GM19238 (cell line): ENCODE measurements around the gene DOHH.
"Not testable (repeated sequence)": the region's sequence is repeated elsewhere in the genome, so short reads cannot be mapped to it uniquely, and the experiment has no call there.

Source experiments
- DNase-seq: peaks from one replicate; pipeline ENCODE4 v3.0.0; 2011; ENCODE audit warnings: low spot score; ENCODE audit not compliant: insufficient read length

DOHH gene

GRCh38 chr19:3534375-3535234, 34.1 kb upstream of the DOHH start:
- DNase-seq, result no peak

GRCh38 chr19:3533563-3534216, 33.2 kb upstream of the DOHH start:
- DNase-seq, result no peak

- DNase-seq, result no peak
These were observed 32.6 kb upstream of the DOHH start for GRCh38 chr19:3533033-3533432.

GRCh38 chr19:3532154-3532786, 31.8 kb upstream of the DOHH start:
- DNase-seq, result no peak

GRCh38 chr19:3531716-3532115, 31.2 kb upstream of the DOHH start:
- no peak for DNase-seq

GRCh38 chr19:3530389-3530788, 29.9 kb upstream of the DOHH start:
- DNase-seq, result no peak

- DNase-seq, result not testable (repeated sequence)
These were observed 28.8 kb upstream of the DOHH start for GRCh38 chr19:3529299-3529698.

GRCh38 chr19:3528539-3529211, 28.2 kb upstream of the DOHH start:
- no peak for DNase-seq

GRCh38 chr19:3528080-3528479, 27.6 kb upstream of the DOHH start:
- DNase-seq, result no peak

- no peak for DNase-seq
These were observed 26.9 kb upstream of the DOHH start for GRCh38 chr19:3527238-3527910.

- no peak for DNase-seq
These were observed 26.2 kb upstream of the DOHH start for GRCh38 chr19:3526507-3527237.

GRCh38 chr19:3524904-3525451, 24.5 kb upstream of the DOHH start:
- DNase-seq, result no peak

GRCh38 chr19:3524078-3524842, 23.8 kb upstream of the DOHH start:
- DNase-seq, result no peak

GRCh38 chr19:3523361-3524077, 23.0 kb upstream of the DOHH start:
- DNase-seq, result no peak

- no peak for DNase-seq
These were observed 22.2 kb upstream of the DOHH start for GRCh38 chr19:3522421-3523360.

GRCh38 chr19:3521104-3521445, 20.6 kb upstream of the DOHH start:
- no peak for DNase-seq

- DNase-seq, result no peak
These were observed 20.0 kb upstream of the DOHH start for GRCh38 chr19:3520166-3521103.
